HG02870 (cell line): Measurements from ENCODE around the gene TTBK1.

Experiments
- ATAC-seq: cut with Tn5 transposase; IDR thresholded peaks from one replicate; pipeline ENCODE4 v1.9.1; 2021; ENCODE audit warnings: mild to moderate bottlenecking, moderate library complexity; ENCODE audit not compliant: unreplicated experiment

The TTBK1 gene

GRCh38 chr6:43242908-43243663 lies at the start of gene TTBK1:
TSS of gene TTBK1 (plus strand) at chr6:43243481. CDS start at chr6:43246661, 3,180 bp downstream.
- ATAC-seq = no peak

GRCh38 chr6:43193929-43194328 lies 49.4 kb upstream of the TTBK1 start:
- ATAC-seq = no peak

GRCh38 chr6:43196337-43196736 lies 46.9 kb upstream of the TTBK1 start:
- no peak for ATAC-seq

GRCh38 chr6:43199912-43200311 lies 43.4 kb upstream of the TTBK1 start:
- no peak for ATAC-seq

GRCh38 chr6:43200541-43200940 lies 42.7 kb upstream of the TTBK1 start:
- no peak for ATAC-seq

- no peak for ATAC-seq
These were observed 40.8 kb upstream of the TTBK1 start for GRCh38 chr6:43202451-43202850.

- ATAC-seq = no peak
These were observed 40.1 kb upstream of the TTBK1 start for GRCh38 chr6:43203029-43203717.

- ATAC-seq = no peak
These were observed 39.6 kb upstream of the TTBK1 start for GRCh38 chr6:43203718-43204095.

- no peak for ATAC-seq
These were observed 38.8 kb upstream of the TTBK1 start for GRCh38 chr6:43204271-43205105.

- no peak for ATAC-seq
These were observed 37.4 kb upstream of the TTBK1 start for GRCh38 chr6:43205849-43206248.

GRCh38 chr6:43207286-43207685 lies 36.0 kb upstream of the TTBK1 start:
- ATAC-seq = no peak

GRCh38 chr6:43211955-43212354 lies 31.3 kb upstream of the TTBK1 start:
- no peak for ATAC-seq

- ATAC-seq = no peak
These were observed 29.9 kb upstream of the TTBK1 start for GRCh38 chr6:43213431-43213830.

- ATAC-seq = no peak
These were observed 28.2 kb upstream of the TTBK1 start for GRCh38 chr6:43215066-43215465.

- no peak for ATAC-seq
These were observed 27.1 kb upstream of the TTBK1 start for GRCh38 chr6:43216200-43216599.

- no peak for ATAC-seq
These were observed 25.9 kb upstream of the TTBK1 start for GRCh38 chr6:43217351-43217750.

- no peak for ATAC-seq
These were observed 24.2 kb upstream of the TTBK1 start for GRCh38 chr6:43219119-43219518.

- no peak for ATAC-seq
These were observed 23.5 kb upstream of the TTBK1 start for GRCh38 chr6:43219814-43220213.

- ATAC-seq = no peak
These were observed 22.8 kb upstream of the TTBK1 start for GRCh38 chr6:43220439-43220951.

GRCh38 chr6:43221046-43221972 lies 22.0 kb upstream of the TTBK1 start:
- ATAC-seq = no peak
